ENCODE data around the gene MYO1E.

- TF ChIP-seq CTCF (conservative IDR thresholded peaks at IDR 0.05 in 1 of 2, IDR thresholded peaks at IDR 0.05 in 1 of 2; ENCODE audit: extremely low read depth in 1 of 2, insufficient read depth in 1 of 2, low read depth in 1 of 2, low read length in 2 of 2) (no peak), EZH2 (IDR thresholded peaks at IDR 0.05; ENCODE audit: borderline replicate concordance, low read length) (no peak)
Observed at GRCh38 chr15:59168536-59168935, 204.1 kb downstream of the MYO1E start.

All from mammary epithelial cell (primary cell).